EH (cell line): ENCODE data around the gene ELAVL1.

Experiments used
- DNase-seq: peaks from one replicate; pipeline ENCODE4 v3.0.0-alpha.2; 2015; ENCODE audit warnings: low read depth

The ELAVL1 gene

DNA sequence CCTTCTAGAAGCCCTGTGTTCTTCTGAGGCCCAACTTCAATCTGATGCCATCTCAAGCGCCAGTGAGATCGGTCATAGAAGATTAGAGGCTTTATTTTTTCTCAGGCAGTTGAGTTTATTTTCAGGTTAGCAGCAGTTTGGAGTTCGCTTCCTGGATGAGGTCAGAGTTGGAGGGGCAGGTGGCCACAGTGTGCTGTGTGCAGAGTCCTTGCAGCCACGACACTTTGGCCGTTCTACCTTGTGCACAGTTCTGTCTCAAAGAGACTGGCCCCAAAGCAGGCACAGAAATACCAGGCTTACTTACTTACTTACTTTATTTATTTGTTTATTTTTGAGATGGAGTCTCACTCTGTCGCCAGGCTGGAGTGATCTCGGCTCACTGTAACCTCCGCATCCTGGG is 15.9 kb upstream of the ELAVL1 start:
- no peak for DNase-seq

DNA sequence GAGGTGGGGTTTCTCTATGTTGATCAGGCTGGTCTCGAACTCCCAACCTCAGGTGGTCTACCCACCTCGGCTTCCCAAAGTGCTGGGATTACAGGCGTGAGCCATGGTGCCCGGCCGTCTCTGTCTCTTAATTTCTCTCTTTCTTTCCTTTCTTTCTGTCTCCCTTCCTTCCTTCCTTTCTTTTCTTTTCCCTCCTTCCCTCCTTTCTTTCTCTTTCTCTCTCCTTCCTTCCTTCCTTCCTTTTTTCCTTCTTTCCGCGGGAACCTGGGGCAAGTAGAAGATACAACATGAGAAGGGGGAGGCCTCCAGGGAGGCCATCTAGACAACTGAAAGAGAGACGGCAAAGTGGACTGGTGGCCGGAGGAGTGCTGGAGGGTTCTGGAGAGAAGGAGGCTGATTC is 15.2 kb upstream of the ELAVL1 start:
- no peak for DNase-seq

DNA sequence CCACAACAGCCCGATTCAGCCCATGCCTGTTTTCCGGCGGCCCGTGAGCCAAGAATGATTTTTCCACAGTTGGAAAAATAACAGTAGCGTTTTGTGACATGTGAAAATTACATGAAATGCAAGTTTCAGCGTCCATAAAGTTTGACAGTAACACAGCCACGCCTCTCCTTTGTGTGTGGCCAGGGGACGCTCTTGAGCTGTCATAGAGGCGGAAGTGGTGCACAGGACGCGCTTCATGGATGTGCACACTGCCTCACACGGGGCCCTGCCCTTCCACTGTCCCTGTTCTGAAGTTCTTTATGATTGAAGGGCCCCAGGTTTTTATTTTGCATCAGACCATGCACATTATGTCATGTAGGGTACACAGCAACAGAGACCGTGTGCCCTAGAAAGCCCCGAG is 12.4 kb upstream of the ELAVL1 start:
- no peak for DNase-seq

DNA sequence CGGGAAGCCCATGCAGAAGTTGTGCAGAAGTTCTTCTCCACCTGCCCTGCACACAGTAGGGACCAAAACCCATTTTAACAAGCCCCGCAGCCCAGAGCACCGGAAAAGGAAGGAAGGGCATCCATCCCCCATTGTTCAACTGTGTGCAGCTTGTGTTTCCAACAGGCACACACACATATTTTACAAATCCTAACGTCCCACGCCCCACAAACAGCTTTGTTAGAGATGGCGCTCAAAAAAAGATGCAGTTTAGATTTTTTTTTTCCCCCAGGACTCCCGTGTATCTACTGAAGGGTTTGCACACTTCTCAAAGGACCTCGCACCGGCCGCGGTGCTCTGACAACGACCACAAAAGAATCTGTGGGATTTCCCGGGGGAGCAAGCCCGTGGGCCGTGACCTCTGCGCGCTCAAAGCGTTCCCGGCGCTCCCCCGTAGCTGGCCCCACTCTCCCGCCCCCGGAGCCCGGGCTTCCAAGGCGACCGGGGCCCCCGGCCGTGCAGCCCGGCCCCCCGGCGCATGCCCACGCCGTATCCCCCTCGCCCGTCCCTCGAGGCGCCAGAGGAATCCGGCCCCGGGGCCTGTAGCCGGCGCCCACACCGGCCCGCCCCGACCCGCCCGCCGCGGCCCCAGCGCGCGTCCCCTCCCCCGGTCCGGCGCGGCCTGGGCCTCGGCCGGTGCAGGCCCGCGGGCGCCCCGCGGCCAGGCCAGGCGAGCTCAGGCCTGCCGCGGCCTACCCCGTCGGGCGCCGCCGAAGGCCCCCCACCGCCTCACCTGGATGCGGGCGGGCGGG is 523 bp downstream of the ELAVL1 start:
- peak; percentile 35 for DNase-seq

DNA sequence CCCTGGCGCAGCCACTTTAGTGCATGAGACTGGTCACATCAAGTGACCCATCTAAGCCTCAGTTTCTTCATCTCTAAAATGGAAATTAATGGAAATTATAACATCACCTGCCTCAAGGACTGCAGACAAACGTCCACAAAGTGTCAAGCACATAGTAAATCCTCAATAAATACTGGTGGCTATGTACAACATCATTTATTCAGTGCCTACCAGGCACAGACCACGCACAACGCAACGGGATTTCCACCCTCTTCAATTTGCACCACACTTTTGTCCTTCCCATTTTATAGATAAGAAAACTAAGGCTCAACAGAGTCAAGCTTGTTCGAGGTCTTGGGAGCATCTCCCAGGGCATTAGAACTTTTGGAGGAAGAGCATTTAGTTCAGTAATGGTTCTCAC is 1.4 kb downstream of the ELAVL1 start:
- no peak for DNase-seq

DNA sequence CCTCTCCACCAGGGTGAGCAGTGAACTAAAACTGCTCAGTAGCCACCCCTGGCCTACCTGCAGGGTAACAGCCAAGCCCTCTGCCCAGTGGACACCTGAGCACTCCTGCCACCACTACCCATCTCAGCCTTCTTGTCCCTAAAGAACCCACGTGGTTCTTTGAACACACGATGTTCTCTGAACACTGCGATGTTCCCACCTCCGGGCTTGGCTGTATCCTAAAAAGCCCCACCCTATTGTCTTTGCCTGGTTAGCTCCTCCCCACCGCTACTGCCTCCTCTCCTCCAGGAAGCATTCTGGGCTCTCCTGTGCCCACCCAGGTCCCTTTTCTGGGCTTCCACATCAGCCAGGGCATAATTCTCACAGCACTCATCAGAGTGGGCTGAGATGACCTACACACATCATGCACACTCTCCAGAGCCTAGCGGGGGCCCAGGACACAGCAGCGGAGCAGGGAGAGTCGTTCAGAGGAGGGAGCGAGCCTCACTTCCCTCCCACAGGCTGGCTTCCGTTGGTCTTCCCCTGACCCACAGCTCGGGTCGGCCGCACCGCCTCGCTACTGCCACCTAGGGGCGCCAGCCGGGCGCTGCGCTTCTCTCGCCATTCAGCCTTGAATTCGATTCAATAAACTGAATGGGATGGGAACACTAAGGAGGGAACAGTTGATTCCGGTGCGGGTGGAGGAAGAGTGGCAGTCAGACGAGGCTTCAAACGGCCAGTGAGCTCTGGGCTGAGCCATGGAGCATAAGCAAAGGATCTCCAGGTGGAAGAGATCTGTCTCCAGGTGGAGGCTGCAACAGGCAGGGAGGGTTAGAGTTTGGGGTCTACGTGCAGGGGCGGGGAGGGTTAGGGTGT is 3.2 kb downstream of the ELAVL1 start:
- DNase-seq, result peak; percentile 82

DNA sequence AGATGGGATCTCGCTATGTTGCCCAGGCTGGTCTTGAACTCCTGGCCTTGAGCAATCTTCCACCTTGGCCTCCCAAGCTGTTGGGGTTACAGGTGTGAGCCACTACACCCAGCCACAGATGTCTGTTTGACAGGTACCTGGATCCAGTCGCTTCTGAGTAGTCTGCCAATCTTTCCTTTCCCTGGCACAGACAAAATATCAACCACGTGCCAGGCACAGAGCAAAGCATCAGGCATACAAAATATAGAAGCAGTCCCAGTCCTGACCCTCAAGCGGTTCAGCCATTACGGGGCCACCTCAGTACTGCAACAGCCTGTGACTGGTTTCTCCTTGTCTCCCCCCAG is 3.8 kb downstream of the ELAVL1 start:
- DNase-seq, result no peak

DNA sequence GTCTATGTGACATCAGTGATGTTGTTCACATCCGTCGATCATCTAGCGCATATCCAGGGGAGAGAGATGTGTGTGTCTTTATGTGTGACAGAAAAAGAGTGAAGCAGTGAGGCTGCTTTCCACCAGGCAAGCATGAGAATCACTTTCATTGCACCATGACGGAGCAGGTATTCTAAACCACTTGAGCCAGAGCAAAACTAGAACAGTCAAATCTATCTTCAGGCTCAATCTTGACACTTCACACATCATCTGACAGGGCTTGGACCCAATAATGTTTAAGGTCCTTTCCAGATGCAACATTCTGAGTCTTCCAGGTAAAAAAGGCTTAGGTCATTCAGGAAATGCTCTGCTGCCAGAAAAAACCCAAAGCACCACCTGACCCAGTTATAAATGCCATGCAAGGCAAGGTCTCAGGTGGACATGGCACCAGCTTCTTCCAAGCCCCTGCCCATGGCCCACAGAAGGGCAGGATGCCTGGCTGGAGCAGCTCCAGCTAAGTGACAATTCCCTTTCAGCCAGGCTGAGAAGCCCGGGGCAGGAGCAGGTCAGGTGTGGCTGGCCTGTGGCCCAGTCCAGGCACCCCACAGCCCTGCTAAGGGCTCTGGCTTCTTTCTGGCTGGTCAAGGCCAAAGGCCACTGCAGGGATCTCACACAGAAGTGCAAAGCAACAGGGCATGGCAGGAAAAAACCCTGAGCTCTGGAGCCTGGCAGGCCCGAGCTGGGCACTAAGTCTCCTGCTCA is 5.0 kb downstream of the ELAVL1 start:
- no peak for DNase-seq

DNA sequence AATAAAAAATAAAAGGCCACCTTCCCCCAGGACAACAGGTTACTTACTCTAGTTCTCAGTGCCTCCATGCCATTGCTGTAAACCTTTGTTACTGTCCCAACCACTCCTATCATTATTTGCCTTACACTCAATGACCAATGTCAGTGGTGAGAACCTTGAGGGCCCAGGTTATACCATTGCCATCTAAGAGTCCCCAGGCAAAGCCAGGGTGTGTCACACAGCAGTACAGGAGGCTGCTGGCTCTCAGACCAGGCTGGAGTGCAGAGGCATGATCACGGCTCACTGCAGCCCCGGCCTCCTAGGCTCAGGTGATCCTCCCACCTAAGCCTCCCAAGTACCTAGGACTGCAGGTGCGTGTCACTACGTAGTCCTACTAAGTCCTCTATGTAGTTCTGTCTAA is 6.1 kb downstream of the ELAVL1 start:
- DNase-seq, result no peak

DNA sequence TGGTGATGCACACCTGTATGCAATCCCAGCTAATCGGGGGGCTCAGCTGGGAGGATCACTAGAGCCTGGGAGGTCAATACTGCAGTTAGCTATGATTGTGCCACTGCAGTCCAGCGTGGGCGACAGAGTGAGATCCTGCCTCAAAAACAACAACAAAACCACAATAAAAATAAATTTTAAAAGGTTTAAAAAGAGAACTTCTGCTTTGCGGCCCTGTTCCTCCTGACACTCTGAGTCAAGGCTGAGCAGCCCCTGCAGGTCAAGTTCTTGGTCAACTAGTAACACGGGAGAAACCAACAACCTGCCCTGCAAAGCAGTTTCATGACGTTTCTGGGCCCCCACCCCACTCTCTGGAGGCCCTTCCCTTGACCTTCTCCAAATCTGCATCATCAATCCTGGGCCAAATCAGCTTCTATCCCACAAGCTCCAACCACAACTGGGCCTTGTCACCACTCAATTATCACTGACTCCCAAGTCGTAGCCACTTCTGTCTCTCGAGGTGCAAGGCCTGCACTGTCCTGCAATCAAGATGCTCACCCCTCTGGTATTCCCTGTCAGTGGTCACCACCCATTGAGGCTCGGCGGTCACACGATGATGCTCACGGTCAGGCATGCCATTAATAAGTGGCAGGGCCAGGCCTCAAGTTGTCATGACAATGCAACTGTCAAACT is 7.5 kb downstream of the ELAVL1 start:
- no peak for DNase-seq

DNA sequence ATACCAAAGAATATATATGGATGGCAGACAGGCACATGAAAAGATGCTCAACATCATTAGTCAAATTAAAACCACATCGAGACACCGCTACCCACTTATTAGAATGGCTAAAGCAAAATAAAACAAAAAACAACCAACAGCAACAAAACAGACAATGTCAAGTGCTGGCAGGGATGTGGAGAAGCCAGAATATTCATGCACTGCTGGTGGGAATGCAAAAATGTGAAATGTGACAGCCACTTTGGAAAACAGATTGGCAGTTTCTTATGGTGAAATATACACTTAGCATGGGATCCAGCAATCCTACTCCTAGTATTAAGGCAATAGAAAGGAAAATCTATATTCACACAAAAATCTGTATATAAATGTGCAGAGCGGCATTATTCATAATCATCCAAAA is 8.6 kb downstream of the ELAVL1 start:
- no peak for DNase-seq

DNA sequence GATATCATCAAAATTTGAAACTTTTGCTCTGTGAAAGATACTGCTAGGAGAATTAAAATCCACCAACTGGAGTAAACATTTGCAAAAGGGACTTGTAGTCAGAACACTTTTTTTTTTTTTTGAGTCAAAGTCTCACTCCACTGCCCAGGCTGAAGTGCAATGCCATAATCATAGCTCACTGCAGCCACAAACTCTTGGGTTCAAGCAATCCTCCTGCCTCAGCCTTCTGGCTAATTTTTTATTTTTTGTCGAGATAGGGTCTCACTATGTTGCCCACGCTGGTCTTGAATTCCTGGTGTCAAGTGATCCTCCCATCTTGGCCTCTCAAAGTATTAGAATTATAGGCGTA is 9.7 kb downstream of the ELAVL1 start:
- no peak for DNase-seq

DNA sequence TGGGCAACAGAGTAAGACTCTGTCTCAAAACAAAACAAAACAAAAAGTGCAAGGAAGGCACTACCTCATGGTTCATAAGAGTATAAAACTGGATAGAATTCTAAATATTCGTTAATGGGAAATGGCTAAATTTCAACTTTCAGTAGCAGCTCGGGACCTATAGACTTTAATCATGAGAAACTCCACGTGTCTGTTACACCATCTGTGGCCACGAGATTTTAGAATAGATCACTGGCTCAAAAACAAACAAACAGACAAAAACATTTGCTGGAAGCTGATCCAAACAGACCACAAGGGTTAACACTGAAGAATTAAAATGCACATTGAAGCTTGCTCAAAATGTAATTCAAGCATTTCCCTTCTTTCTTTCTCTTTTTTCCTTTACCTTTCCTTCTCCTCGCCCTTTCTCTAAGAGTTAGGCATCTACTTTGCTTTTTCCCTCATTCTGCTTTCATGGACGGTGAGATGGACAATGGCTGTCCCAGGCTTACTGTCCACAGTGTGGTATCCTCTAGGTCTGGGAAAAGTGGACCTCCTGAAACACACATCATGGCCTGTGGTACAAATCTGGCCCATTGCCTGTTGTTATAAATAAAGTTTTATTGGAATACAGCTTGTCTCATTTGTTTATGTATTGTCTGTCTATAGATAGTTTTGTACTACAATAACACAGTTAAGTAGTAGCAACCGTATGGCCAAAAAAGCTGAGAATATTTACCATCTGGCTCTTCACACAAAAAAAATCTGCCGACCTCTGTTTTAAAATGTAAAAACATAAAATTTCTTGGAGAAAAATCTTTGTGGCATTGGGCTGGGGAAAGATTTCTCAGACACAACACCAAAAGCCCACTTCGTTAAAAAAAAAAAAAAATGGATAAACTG is 10.3 kb downstream of the ELAVL1 start:
- no peak for DNase-seq

DNA sequence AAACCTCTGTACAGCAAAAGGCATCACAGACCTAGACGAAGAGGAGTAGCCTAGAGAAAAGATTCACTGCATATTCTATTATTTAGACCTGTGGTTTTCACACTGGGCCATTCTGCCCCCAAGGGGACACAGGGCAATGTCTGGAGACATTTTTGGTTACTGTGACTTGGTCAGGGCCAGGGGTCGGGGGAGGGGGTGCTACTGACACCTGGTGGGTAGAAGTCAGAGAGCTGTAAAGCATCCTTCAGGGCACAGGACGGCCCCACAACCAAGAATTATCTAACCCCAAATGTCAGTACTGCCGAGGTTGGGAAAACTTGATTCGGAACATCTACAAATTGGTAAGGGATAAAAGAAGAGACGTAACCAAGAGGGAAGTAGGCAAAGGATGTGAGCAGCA is 11.3 kb downstream of the ELAVL1 start:
- no peak for DNase-seq

DNA sequence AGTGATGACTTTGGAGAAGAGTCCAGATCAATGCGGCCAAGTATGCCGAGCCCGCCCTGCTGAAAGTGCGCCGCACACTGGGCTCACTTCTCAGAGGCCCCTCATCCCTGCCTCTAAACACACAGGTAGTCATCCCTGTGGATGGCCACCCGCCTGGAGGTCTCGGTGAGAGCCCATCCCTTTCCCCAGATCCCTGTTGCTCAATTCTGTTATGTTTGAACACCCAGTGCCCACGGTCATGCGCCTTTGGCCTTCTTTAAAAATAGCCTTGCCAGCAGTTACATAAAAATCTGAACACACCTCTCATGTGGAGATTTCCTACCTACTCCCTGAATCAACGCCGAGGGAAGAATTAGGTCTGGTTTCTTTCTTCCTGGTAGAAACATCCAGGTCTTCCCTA is 11.9 kb downstream of the ELAVL1 start:
- DNase-seq, result no peak

DNA sequence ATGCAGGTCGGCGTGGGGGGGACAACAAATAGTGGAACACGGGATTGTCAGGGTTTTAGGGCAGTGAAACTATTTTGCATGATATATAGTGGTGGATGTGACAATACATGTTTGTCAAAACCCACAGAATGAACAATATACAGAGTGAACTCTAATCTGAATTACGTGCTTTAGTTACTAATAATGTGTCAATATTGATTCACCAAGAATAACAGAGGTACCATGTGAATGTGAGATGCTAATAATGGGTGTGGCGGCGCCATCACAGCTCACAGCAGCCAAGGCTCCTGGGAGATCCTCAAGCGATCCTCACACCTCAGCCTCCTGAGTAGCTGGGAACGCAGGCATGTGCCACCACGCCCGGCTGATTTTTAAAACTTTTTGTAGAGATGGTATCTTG is 12.9 kb downstream of the ELAVL1 start:
- DNase-seq, result no peak

DNA sequence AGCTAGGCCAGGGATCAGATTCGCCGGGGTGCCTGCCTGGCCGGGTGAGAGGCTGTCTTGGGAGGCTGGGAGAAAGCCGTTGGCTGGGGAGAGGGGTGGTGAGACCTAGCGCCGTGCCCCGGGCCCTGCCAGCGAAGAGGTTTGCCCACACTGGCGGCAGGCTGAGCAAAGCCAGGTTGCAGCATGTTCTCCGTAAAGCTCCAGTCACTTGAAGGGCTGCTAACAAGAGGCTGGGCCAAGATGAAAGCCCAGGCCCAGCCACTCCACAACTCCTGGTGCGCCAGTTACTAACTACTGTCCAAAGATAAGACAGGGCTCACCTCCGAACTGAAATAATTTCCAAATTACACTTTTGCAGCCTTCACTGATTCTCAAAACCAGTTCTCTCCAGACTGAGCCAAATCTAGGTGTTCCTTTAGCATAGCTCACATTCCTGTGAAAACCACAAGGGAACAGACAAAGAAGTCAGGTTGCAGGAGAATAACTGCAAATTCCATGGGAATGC is 16.3 kb downstream of the ELAVL1 start:
- DNase-seq, result no peak

DNA sequence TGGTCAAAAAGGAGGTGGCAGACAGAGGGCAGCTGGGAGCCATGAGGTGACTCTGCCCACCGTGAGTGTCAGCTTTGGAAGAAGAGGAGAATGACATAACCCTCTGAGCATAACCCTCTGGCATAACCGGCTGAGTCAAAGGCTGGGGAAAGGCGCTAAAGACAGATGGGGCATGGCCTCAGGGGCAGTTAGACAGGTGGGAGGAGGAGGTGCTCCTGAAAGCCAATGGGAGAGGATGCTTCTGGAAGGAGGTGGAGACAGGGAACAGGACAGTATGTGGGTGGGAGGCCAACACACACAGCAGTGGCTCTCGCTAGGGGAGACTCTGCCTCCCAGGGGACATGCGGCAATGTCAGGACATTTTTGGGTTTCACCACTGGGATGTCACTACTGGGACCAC is 17.1 kb downstream of the ELAVL1 start:
- no peak for DNase-seq

DNA sequence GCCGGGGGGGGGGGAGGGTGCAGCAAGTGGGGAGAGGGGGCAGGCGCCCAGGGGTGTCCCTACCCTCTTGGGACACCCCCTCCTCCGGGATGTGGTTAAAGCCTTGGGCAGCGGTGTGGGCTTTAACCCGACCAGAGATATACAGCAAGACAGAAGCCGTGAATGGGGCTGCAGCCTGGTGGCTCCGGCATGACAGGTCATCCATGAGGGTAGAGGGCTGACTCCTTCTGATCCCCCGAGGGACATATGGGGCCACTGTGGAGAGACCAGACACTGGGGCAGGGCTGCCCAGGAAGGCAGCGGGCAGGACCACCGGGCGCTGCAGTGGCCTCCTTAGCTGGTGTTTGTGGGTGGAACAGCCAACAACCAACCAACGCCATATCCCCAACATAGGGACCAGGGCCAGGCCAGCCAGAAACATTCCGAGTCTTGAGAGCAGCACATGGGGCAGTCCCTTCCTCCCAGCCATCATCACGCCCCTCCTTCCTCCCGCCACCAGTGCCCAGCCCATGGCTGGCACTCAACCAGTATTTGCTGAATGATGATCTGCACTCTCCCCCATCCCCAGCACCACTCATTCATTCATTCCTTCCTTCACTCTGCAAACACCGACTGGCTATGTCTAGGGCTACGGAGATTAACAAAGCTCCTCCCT is 18.2 kb downstream of the ELAVL1 start:
- peak; percentile 36 for DNase-seq

DNA sequence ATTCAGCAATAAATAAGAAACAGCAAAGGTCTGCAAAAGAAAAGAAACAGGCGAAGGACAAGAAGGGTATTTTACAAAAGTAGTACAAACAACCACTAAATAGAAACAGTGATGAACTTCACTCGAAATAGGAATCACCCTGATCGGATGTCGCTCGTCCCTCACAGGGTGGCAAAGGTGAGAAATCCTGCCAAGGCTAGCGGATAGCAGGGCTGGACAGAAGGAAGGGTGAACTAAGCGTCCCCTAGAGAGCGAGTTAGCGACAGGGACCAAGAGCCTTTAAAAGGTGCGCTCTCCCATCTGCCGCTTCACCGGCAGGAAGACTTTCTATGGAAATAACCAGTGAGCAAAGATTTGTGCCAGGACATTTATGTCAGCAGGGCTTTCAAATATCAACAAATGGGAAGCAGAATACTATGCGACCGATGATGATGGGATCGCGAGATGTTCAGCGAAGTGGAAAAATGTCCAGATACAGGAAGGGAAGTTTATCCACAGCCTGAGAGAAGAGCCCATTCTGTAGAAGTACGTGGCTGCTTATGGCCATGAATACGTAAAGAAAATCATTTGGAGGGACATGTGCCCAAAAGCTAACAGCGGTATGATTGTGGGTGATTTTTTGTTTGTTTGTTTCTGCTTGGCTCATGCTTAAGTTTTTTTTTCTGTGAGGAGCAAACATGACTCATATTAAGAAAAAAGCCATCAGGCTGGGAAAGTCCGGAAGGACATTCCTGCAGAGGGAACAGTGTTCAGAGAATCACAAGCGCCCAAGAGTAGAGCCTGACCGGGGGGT is 18.9 kb downstream of the ELAVL1 start:
- DNase-seq, result peak; percentile 84
